ENCODE measurements around the gene ZIC4.

The ZIC4 gene

GRCh38 chr3:147360646-147361453 lies 45.5 kb downstream of the ZIC4 start:
- DNase-seq, result no peak
- Histone ChIP-seq H3K4me1 (no peaks in the 10 kb centered on the region), H3K27me3 (peaks cover 72% of the 10 kb centered on the region)

GRCh38 chr3:147360051-147360439 lies 46.3 kb downstream of the ZIC4 start:
- Histone ChIP-seq H3K9me3 (no peaks in the 10 kb centered on the region), H3K27me3 (peaks cover 73% of the 10 kb centered on the region), H3K4me1 (no peaks in the 10 kb centered on the region), H3K36me3 (no peaks in the 10 kb centered on the region), H3K4me3 (ENCODE audit: low read depth, low read length) (no peak overlapping the region)
- no peak for TF ChIP-seq CTCF (IDR thresholded peaks at IDR 0.05; ENCODE audit: low read depth, low read length)
- no peak for DNase-seq

More at GRCh38 chr3:147360646-147361453, 45.5 kb downstream of the ZIC4 start:
- Histone ChIP-seq H3K4me3 (ENCODE audit: low read depth, low read length) (no peak overlapping the region), H3K9me3 (no peaks in the 10 kb centered on the region), H3K36me3 (no peaks in the 10 kb centered on the region)
- TF ChIP-seq CTCF (IDR thresholded peaks at IDR 0.05; ENCODE audit: low read depth, low read length), result no peak

- Histone ChIP-seq H3K4me1 (no peaks in the 10 kb centered on the region), H3K36me3 (no peaks in the 10 kb centered on the region), H3K9me3 (no peaks in the 10 kb centered on the region), H3K4me3 (ENCODE audit: low read depth, low read length) (no peak overlapping the region), H3K27me3 (peaks cover 75% of the 10 kb centered on the region)
- no peak for TF ChIP-seq CTCF (IDR thresholded peaks at IDR 0.05; ENCODE audit: low read depth, low read length)
- DNase-seq, result no peak
Observed at GRCh38 chr3:147359177-147360050, 46.9 kb downstream of the ZIC4 start.

GRCh38 chr3:147358144-147358992 lies 48.0 kb downstream of the ZIC4 start:
- Histone ChIP-seq H3K4me1 (no peaks in the 10 kb centered on the region), H3K36me3 (no peaks in the 10 kb centered on the region), H3K4me3 (ENCODE audit: low read depth, low read length) (no peak overlapping the region), H3K9me3 (no peaks in the 10 kb centered on the region), H3K27me3 (peaks cover 83% of the 10 kb centered on the region)
- no peak for DNase-seq
- TF ChIP-seq CTCF (IDR thresholded peaks at IDR 0.05; ENCODE audit: low read depth, low read length), result no peak

GRCh38 chr3:147356909-147357900 lies 49.1 kb downstream of the ZIC4 start:
- no peaks in the 10 kb centered on the region for H3K9me3 ChIP-seq
- peak; percentile 13; the same call in 1 of the 2 replicates for TF ChIP-seq CTCF (IDR thresholded peaks at IDR 0.05; ENCODE audit: low read depth, low read length)
- DNase-seq, result no peak
- H3K4me3 ChIP-seq (ENCODE audit: low read depth, low read length), result no peak overlapping the region
- peaks cover 83% of the 10 kb centered on the region for H3K27me3 ChIP-seq
- H3K36me3 ChIP-seq, result no peaks in the 10 kb centered on the region
- no peaks in the 10 kb centered on the region for H3K4me1 ChIP-seq

Measured in BE2C (cell line).